HG03280 (cell line): ENCODE measurements around the gene FUT7.

ENCODE experiments used
- ATAC-seq: cut with Tn5 transposase; IDR thresholded peaks from one replicate; pipeline ENCODE4 v1.9.1; 2021; ENCODE audit warnings: mild to moderate bottlenecking, moderate library complexity; ENCODE audit not compliant: unreplicated experiment

The FUT7 gene

DNA sequence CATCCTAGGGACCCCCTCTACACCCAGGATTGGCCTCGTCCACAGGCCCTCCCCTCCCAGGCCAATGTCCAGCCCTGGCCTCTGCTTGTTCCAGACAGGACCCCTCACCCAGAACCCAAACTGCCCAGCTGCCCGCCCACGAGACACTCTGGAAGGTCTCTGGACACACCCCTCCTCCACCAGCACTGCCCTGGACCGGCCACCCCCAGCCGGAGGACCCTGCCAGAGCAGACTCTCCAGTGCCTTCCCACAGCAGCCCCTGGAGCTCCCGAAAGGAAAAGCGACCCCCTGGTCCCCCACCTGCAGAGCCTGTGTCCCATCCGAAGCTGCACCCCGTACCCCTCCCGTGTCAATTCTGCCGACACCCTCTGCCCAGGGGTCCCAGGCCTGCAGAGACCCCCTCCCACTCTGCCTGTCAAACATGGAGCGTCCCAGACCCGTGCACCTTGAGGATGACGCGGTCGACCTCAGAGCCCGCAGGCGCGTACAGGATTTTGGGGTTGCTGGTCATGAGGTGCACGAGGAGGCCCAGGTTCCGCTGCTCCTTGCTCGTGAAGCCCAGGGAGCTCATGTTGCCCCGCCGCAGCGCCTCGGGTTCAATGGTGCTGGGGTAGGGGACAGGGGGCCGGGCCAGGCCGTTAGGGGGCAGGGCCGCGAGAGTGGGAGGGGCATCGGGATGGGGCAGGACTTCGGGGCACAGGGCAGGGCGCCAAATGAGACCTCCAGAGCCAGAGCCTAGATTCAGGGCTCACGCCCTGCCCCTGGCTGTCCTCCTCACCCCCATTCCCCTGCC, 11.8 kb downstream of the FUT7 start:
- no peak for ATAC-seq

GRCh38 chr9:137018761-137019559, 12.9 kb downstream of the FUT7 start:
- ATAC-seq = no peak

GRCh38 chr9:137017791-137018497, 13.9 kb downstream of the FUT7 start:
- ATAC-seq = no peak

GRCh38 chr9:137017071-137017470, 14.8 kb downstream of the FUT7 start:
- ATAC-seq = no peak

- ATAC-seq = no peak
These were observed 15.5 kb downstream of the FUT7 start for GRCh38 chr9:137016436-137016835.

DNA sequence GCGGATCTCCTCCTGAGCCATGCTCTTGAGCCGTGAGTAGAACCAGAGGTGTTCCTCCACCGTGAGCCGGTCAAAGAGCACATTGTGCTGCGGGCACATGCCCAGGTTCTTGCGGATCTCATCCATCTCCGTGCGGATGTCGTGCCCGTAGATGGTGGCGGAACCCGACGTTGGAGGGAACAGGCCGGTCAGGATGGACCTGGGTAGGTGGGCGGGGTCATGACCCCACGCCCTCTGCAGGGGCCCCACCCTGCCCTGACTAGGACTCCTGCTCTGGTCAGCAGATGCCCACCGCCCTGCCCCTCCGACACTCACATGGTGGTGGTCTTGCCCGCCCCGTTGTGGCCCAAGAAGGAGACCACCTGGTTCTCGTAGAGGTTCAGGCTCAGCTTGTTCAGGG, 15.9 kb downstream of the FUT7 start:
- ATAC-seq = no peak

- no peak for ATAC-seq
These were observed 16.4 kb downstream of the FUT7 start for GRCh38 chr9:137015540-137015930.

GRCh38 chr9:137014776-137015539, 16.9 kb downstream of the FUT7 start:
- ATAC-seq = no peak

GRCh38 chr9:137014166-137014565, 17.7 kb downstream of the FUT7 start:
- ATAC-seq = no peak

DNA sequence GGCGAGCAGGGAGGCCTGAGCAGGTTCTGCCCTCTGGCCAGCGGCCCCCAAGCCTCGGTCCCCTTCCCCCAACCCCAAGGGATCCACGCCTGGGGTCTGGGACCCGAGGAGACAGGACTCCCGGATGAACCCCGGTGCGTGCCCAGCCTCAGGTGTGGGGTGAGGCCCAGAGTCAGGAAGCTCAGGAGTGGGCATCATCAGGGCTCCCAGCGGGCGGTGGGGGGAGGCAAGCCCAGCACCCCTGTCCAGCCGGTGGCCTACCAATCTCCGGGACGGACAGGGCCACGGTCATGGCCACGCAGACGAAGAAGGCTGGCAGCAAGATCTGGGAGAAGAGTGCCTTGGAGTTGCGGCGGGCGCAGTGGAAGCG, 18.3 kb downstream of the FUT7 start:
- no peak for ATAC-seq

- ATAC-seq = no peak
These were observed 19.0 kb downstream of the FUT7 start for GRCh38 chr9:137012694-137013570.

- no peak for ATAC-seq
These were observed 19.8 kb downstream of the FUT7 start for GRCh38 chr9:137011907-137012675.

DNA sequence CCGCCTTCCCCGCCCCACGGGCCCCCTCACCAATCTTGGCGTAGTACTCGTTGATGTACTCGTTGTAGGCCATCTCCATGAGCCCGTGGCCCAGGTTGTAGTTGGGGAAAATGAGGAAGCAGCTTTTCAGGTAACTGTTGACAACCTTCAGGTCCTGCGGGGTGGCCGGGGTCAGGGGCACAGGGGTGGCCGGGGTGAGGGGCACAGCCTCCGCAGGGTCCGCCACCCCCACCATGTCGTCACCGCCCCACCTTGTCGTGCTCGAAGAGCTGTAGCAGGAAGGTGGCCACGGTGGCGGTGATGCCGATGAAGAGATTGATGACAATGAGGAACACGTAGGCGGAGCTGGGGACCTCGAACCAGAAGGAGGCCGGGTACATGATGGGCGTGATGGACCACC, 20.7 kb downstream of the FUT7 start:
- ATAC-seq = no peak

DNA sequence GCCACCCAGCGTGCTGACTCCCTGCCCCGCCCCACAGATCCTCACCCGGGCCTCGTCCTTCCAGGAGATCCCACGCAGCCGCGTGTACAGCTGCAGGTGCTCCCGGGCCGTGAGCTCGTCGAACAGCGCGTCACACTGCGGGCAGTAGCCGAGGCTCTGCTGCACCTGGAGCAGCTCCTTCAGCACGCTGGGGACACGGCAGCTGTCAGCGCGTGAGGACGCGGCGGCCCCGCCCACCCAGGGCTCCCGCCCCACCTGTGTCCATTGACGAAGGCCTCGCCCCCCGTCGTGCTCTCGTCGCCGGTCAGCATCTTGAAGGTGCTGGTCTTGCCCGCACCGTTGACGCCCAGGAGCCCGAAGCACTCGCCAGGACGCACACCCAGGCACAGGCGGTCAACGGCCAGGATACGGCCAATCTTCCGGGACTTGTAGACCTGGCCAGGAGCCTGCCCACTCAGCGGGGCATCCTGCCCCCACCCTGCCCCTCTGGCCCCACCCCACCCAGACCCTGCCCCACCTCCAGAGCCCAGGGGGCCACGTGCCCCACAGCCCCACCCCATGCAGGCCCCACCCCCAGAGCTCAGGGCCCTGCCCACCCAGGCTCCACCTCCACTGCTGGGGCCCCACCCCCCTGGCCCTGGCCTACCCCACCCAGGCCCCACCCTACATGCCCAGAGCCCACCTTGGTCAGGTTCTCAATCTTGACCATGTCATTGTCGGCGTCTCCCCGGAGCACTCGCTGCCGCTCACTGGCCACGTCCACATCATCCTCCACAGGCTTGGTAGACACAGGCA, 21.8 kb downstream of the FUT7 start:
- ATAC-seq = no peak

DNA sequence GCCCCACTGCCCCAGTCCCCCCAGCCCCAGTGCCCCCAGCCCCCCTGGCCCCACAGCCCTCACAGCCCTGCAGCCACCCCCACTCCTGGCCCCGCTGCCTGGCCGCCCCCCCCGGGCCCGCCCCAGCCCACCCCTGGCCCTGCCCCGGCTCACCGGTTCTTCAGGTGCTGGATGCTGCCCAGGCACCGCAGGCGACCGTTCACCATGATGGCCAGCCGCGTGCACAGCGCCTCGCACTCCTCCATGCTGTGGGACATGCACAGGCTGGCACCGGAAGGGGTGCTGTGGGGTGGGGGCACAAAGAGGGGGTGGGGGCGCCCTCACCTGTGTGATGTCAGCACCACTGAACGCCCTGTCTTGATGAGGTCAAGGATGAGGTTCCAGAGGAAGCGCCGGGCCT, 22.7 kb downstream of the FUT7 start:
- no peak for ATAC-seq

GRCh38 chr9:137008312-137008711, 23.6 kb downstream of the FUT7 start:
- no peak for ATAC-seq

- ATAC-seq = no peak
These were observed 24.0 kb downstream of the FUT7 start for GRCh38 chr9:137007816-137008270.

GRCh38 chr9:137007108-137007815, 24.6 kb downstream of the FUT7 start:
- ATAC-seq = no peak
